HG03342 (cell line): ENCODE data around the gene LSM4.

Experiments
- ATAC-seq: cut with Tn5 transposase; IDR thresholded peaks from one replicate; pipeline ENCODE4 v1.9.1; 2021; ENCODE audit warnings: mild to moderate bottlenecking, moderate library complexity; ENCODE audit not compliant: unreplicated experiment

LSM4 gene

GRCh38 chr19:18279266-18279515, 43.7 kb downstream of the LSM4 start:
- ATAC-seq: no peak

GRCh38 chr19:18278521-18279265, 44.2 kb downstream of the LSM4 start:
- ATAC-seq: no peak

GRCh38 chr19:18274781-18275356, 48.0 kb downstream of the LSM4 start:
- ATAC-seq: no peak

- no peak for ATAC-seq
Observed at GRCh38 chr19:18274219-18274780, 48.6 kb downstream of the LSM4 start, which contains the start of gene IQCN. Gene IQCN (minus strand): TSS chr19:18274452. CDS start chr19:18269478, 4,974 bp downstream.

GRCh38 chr19:18273561-18274218, 49.2 kb downstream of the LSM4 start:
- no peak for ATAC-seq

- ATAC-seq: no peak
Observed at GRCh38 chr19:18271433-18271841, 51.4 kb downstream of the LSM4 start.

GRCh38 chr19:18270326-18270725, 52.5 kb downstream of the LSM4 start:
- ATAC-seq: no peak

- ATAC-seq: no peak
Observed at GRCh38 chr19:18269070-18269723, 53.7 kb downstream of the LSM4 start.

GRCh38 chr19:18266771-18267686, 55.8 kb downstream of the LSM4 start:
- ATAC-seq: no peak

GRCh38 chr19:18265582-18265981, 57.3 kb downstream of the LSM4 start:
- no peak for ATAC-seq

- no peak for ATAC-seq
Observed at GRCh38 chr19:18264971-18265540, 57.8 kb downstream of the LSM4 start.

- no peak for ATAC-seq
Observed at GRCh38 chr19:18264137-18264854, 58.6 kb downstream of the LSM4 start.

GRCh38 chr19:18263324-18264136, 59.3 kb downstream of the LSM4 start:
- ATAC-seq: no peak

- no peak for ATAC-seq
Observed at GRCh38 chr19:18262917-18263316, 60.0 kb downstream of the LSM4 start.

- ATAC-seq: no peak
Observed at GRCh38 chr19:18262144-18262543, 60.7 kb downstream of the LSM4 start.

GRCh38 chr19:18261474-18261873, 61.4 kb downstream of the LSM4 start:
- ATAC-seq: no peak

- no peak for ATAC-seq
Observed at GRCh38 chr19:18259893-18260292, 63.0 kb downstream of the LSM4 start.
